Measurements from ENCODE around the gene OR2T35. TPM values are rescaled to one million over a fixed set of nuclear protein-coding genes. Genes with fewer than 3 reads are reported as not detected.

The OR2T35 gene
- total and polyA plus RNA-seq, 9 of the 15 experiments (the other 6 are each of a cell fraction or from before 2014, with no cell fraction given): not detected

DNA sequence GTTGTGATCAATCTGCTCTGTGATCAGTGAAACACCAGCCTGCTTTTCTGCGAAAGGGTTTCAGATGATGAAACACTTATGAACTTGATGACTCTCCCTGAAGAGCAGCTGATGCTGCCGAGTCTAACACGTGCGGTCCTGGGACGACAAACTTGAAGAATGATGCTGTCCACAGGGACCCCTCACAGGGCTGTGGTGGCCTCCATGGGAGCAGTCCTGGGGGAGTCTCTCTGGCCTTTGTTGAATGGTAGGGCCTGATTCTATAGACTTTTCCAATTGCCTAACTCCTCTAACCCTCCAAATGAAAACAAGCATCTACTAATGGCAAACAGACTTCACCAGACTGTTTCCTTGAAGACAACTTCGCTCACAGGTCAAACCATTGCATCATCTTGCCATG is 47.5 kb downstream of the OR2T35 start, which contains the start of gene OR2T10:
Gene OR2T10 (minus strand): TSS at position 112 of the 400 bp plus-strand sequence. CDS start 3,932 bp downstream, outside the sequence.
- 0 out of 2 replicates have a peak within 1 kb of the TSS, but pooled peaks have one; percentile 34 for H2AFZ ChIP-seq (ENCODE audit: low read depth, low read length)
- TF ChIP-seq PRMT5 (CRISPR knock-in tag; IDR thresholded peaks at IDR 0.05): no peak
- TF ChIP-seq, protein P1, sequence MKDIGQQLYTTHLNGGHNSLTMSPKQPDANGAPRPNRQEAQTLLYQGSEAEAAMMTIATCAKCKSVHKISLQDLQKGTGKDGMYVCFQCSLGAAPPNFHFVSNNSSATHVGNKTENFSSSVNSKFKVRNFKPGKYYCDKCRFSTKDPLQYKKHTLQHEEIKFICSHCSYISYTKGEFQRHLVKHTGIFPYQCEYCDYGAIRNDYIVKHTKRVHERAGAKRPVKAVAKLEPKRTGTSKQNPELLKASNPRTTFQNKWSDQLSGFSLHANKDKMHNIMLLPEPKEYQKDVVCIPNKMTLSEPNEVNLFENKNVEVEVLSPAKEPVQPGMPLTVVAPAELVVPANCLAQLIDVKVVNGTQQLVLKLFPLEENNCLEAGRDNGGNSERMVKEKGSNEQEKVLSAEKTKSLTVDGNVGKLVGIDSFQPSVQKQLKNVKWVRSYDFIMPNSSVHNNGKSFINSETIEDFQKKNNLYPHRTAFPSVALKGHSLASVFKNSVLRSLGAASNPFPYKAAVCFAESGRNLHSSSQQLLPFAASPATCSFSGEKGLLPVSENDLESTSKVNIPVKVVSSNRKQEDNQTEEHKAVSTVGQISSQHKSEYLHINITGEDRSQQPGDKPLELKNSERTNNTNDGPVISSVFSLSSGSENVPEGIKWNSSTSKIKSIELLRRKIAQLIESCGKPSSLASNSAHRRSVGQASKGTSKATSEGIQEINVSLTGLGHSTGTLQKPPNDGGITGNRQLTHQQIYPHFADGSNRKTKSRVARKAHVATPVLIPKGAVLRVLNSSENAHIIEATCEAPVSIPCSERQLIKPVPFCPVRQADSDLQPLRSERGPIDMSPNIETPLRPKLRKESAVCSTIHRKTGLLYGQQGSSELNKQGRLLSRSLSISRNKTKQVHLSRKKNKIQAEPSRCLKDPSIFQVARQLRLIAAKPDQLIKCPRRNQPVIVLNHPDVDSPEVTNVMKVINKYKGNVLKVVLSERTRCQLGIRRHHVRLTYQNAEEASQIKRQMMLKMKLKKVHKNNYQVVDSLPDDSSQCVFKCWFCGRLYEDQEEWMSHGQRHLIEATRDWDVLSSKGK (CRISPR knock-in tag; IDR thresholded peaks at IDR 0.05): no peak
- TF ChIP-seq, protein P2, sequence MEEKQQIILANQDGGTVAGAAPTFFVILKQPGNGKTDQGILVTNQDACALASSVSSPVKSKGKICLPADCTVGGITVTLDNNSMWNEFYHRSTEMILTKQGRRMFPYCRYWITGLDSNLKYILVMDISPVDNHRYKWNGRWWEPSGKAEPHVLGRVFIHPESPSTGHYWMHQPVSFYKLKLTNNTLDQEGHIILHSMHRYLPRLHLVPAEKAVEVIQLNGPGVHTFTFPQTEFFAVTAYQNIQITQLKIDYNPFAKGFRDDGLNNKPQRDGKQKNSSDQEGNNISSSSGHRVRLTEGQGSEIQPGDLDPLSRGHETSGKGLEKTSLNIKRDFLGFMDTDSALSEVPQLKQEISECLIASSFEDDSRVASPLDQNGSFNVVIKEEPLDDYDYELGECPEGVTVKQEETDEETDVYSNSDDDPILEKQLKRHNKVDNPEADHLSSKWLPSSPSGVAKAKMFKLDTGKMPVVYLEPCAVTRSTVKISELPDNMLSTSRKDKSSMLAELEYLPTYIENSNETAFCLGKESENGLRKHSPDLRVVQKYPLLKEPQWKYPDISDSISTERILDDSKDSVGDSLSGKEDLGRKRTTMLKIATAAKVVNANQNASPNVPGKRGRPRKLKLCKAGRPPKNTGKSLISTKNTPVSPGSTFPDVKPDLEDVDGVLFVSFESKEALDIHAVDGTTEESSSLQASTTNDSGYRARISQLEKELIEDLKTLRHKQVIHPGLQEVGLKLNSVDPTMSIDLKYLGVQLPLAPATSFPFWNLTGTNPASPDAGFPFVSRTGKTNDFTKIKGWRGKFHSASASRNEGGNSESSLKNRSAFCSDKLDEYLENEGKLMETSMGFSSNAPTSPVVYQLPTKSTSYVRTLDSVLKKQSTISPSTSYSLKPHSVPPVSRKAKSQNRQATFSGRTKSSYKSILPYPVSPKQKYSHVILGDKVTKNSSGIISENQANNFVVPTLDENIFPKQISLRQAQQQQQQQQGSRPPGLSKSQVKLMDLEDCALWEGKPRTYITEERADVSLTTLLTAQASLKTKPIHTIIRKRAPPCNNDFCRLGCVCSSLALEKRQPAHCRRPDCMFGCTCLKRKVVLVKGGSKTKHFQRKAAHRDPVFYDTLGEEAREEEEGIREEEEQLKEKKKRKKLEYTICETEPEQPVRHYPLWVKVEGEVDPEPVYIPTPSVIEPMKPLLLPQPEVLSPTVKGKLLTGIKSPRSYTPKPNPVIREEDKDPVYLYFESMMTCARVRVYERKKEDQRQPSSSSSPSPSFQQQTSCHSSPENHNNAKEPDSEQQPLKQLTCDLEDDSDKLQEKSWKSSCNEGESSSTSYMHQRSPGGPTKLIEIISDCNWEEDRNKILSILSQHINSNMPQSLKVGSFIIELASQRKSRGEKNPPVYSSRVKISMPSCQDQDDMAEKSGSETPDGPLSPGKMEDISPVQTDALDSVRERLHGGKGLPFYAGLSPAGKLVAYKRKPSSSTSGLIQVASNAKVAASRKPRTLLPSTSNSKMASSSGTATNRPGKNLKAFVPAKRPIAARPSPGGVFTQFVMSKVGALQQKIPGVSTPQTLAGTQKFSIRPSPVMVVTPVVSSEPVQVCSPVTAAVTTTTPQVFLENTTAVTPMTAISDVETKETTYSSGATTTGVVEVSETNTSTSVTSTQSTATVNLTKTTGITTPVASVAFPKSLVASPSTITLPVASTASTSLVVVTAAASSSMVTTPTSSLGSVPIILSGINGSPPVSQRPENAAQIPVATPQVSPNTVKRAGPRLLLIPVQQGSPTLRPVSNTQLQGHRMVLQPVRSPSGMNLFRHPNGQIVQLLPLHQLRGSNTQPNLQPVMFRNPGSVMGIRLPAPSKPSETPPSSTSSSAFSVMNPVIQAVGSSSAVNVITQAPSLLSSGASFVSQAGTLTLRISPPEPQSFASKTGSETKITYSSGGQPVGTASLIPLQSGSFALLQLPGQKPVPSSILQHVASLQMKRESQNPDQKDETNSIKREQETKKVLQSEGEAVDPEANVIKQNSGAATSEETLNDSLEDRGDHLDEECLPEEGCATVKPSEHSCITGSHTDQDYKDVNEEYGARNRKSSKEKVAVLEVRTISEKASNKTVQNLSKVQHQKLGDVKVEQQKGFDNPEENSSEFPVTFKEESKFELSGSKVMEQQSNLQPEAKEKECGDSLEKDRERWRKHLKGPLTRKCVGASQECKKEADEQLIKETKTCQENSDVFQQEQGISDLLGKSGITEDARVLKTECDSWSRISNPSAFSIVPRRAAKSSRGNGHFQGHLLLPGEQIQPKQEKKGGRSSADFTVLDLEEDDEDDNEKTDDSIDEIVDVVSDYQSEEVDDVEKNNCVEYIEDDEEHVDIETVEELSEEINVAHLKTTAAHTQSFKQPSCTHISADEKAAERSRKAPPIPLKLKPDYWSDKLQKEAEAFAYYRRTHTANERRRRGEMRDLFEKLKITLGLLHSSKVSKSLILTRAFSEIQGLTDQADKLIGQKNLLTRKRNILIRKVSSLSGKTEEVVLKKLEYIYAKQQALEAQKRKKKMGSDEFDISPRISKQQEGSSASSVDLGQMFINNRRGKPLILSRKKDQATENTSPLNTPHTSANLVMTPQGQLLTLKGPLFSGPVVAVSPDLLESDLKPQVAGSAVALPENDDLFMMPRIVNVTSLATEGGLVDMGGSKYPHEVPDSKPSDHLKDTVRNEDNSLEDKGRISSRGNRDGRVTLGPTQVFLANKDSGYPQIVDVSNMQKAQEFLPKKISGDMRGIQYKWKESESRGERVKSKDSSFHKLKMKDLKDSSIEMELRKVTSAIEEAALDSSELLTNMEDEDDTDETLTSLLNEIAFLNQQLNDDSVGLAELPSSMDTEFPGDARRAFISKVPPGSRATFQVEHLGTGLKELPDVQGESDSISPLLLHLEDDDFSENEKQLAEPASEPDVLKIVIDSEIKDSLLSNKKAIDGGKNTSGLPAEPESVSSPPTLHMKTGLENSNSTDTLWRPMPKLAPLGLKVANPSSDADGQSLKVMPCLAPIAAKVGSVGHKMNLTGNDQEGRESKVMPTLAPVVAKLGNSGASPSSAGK (IDR thresholded peaks at IDR 0.05): peak; percentile 63

More for the DNA sequence above, 47.5 kb downstream of the OR2T35 start, which contains the start of gene OR2T10:
- no TSS peak for BruUV-seq (replicated peaks)
- Histone ChIP-seq H3K27ac (ENCODE audit: extremely low read depth, low read depth, low read length) (peak within 1 kb of the TSS; percentile 61; the same call in 1 of the 3 replicates), H3K9me1 (ENCODE audit: control insufficient read depth, insufficient read depth, low read length) (no peaks in the 10 kb centered on the region), H3K27me3 (ENCODE audit: control insufficient read depth in 2 of 2, insufficient read depth in 2 of 2, low read length in 2 of 2) (no peaks in the 10 kb centered on the region), H3K9me3 (replicated peaks; ENCODE audit: control insufficient read depth, insufficient read depth, low read depth, low read length) (no peaks in the 10 kb centered on the region), H3K9ac (ENCODE audit: insufficient read depth in 1 of 2, low read depth in 2 of 2, low read length in 2 of 2) (no peak within 1 kb of the TSS), H3K4me1 (replicated peaks in 1 of 2; ENCODE audit: control insufficient read depth in 2 of 2, insufficient read depth in 2 of 2, low read length in 2 of 2) (no peaks in the 10 kb centered on the region; a peak in 1 of 5 replicates), H3K4me3 (no peak within 1 kb of the TSS), H3K4me2 (ENCODE audit: insufficient read depth, low read length) (no peak within 1 kb of the TSS), H4K20me1 (replicated peaks; ENCODE audit: control insufficient read depth, insufficient read depth, low read length) (no peaks in the 10 kb centered on the region), H3K79me2 (ENCODE audit: control insufficient read depth, insufficient read depth, low read length) (no peaks in the 10 kb centered on the region), H3K36me3 (ENCODE audit: control insufficient read depth, insufficient read depth, low read length) (no peaks in the 10 kb centered on the region)
- CTCF ChIA-PET (ENCODE audit: low intra/inter-chr PET ratio): no interaction called here
- in situ Hi-C loops (cut with MboI): no loop called here
- intact Hi-C loops (cut with micrococcal nuclease): no loop called here
- FAIRE-seq: no peak
- 33% methylated on average over 1 of the region's 6 CpGs for WGBS (ENCODE audit: insufficient coverage, low coverage, missing lambda C conversion rate)
- no peak for DNase-seq (ENCODE audit: extremely low read depth in 1 of 4, low spot score in 3 of 4)
- POLR2A ChIA-PET: no interaction called here
- no peak for ATAC-seq
